HG02623 (cell line): ENCODE measurements around the gene TCEA2.

Experiments
- ATAC-seq: cut with Tn5 transposase; IDR thresholded peaks from one replicate; pipeline ENCODE4 v1.9.1; 2021; ENCODE audit warnings: moderate library complexity; ENCODE audit not compliant: unreplicated experiment

Gene TCEA2

GRCh38 chr20:64048402-64049044 lies 14.5 kb upstream of the TCEA2 start:
- ATAC-seq, result no peak

DNA sequence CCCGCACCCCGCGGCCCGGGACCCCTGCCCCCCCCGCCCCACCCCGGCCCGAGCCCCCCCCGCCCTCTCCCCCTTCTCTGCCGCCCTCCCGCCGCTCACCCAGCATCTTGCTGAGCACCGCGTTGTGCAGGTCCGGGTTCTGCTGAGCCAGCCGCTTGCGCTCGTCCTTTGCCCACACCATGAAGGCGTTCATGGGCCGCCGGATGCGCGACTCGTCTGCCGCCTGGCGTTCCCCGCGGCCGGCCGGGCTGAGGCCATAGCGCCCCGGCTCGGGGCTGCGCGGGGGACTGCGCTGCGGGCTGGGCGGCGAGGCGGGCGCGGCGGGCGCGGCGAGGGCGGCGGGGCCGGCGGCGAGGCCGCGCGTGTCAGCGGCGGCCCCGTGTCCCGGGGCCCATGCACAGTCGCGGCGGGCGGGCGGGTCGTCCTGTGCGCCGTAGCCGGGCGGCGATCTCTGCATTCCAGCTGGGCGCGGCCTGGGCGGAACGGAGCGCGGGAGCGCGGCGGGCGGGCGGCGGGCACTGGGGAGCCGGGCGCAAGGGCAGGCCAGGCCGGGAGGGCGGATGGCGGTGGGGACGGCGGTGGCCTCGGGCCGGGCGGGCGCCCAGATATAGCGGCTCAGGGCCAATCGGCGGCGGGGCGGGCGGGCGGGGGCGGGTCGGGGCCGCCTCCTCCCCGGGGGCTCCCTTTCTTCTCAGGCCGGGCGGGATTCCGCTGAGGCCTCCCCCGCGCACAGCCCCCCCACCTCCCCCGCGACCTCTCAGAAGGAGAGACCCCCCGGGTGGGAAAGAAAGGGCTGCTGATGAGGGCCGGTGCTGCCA lies 13.7 kb upstream of the TCEA2 start, which contains the start of gene SOX18:
SOX18 (minus strand) TSS at position 580 of the 818 bp plus-strand sequence; CDS start at position 457, 123 bp downstream.
- ATAC-seq, result no peak

DNA sequence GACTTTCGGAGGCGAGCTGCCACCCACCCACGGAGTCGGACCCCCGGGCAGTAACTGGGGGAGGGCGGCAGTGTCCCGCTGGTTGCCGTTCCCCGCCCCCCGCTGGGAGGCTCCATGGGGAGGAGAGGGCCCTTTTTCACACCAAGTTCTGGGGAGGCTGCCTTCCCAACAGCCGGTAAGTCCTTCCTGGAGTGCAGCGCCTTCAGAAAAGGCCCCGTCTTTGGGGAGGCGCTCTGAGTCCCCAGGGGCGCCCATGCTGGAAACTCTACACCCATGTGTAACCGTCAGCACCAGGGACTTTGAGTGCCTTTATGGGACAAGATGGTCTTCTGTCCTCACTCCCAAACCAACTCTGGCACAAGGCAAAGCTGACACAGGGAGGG lies 13.1 kb upstream of the TCEA2 start:
- ATAC-seq, result no peak

GRCh38 chr20:64050261-64051032 lies 12.6 kb upstream of the TCEA2 start:
- no peak for ATAC-seq

DNA sequence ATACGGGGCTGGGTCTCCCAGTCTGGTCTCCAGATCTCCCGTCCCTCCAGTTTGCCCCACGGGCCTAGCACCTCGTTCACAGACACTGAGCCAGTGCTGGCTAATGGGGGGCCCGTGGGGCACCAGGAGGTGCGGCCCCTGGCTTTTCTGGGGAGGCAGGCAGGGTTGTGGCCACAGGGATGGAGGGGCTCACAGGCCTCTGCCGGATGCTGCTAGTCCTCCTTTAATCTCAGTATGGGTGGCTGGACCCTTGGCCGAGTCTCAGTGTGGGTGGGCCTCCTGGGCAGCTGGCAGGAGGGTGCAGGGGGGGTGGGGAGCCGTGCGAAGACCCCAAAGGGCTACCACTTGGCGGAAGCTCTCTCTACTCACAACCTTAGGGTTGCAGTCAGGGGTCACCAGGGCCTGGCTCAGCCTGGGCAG lies 12.0 kb upstream of the TCEA2 start:
- ATAC-seq, result no peak

DNA sequence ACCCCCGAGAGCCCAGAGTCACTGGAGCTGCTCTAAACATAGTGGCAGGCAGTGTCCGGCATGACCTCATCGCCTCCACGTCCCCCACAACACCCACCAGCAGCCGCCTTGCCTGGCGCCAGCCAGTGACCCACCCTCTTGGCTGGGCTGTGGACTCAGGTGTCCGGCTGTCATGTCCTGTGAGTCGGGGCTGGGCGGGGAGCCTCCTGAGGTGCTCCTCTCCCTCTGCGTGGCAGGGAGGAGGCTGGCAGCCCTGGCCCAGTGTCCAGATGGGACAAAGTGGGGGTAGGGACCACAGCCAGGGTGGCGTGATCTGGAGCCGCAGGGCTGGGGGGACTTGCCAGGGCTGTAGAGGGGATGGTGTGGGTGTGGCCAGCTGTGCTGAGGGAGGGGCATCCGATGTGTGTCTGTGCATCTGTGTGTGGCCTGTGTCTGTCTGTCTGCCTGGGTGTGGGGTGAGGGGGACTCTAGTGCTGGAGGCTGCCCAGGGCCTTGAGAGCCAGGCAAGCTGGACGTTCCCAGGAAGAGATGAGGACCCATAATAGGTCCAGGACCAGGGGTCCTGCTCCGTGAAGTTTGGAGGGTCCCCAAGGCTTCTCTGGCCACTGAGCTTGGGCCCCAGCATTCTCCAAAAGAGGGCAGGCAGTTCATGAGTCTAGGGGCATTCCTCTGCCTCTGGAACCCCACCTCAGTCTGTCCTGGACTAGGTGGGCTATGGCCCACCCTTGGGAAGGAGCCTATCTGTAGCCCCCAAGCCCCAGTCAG lies 11.3 kb upstream of the TCEA2 start:
- ATAC-seq, result no peak

GRCh38 chr20:64052326-64052722 lies 10.7 kb upstream of the TCEA2 start:
- no peak for ATAC-seq

GRCh38 chr20:64052987-64053840 lies 9.8 kb upstream of the TCEA2 start:
- ATAC-seq, result no peak

DNA sequence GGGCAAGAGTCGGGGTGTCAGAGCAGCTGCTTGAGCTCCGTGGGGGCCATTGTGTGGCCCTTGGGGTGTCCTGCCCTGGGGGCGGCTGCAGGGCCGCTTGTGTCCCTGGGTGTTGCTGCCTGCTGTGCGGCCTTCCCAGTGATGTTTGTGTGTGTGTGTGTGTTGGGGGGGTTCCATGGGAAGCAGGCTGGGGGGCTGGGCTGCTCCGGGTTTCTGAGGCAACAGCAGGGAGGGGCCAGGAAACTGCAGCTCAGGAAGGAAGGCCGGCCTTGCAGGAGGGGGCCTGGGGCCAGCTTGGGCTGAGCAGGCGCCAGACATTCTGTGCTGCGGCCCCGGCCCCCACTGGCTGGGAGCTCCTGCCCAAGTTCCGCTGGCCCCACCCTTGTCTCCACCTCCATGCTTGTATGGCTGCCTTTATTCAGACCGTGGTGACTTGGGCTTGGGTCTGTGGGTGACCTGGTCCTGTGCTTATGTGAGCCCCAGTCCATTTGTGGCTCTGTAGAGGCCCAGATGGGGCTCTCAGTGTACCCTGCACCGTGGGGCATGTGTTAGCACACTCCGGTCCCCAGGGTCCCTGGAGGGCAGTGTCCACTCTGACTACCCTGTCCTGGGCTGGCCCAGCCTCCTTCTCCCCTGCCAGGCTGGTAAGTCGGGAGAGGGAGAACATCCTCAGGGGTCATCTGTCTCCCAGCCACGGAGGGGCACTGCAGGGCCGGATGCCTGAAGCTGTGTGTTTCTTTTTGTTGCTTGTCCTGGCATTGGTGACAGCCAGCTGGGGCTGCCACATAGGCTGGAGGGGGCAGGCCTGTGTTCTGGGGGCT lies 8.9 kb upstream of the TCEA2 start:
- ATAC-seq, result no peak

DNA sequence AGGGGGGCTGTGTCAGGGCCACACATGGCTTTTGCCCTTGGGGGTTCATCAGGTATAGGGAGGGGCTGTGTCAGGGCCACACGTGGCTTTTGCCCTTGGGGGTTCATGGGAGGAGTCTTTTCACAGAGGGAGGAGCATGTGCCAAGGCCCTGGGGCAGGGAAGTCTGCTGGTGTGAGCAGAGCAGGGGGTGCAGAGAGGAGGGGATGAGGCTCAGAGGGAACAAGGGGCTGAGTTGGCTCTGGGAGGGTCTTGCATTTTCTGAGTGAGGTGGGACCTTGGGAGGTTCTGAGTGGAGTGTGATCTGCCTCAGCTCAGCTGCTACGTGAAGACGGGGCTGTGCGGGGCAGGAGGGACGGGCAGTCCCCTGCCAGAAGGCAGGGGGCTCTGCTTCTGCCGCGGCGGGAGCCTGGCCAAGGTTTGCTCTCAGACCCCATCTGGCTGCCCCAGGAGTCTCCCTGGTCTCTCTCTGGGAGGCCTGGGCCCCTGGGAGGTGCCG lies 7.6 kb upstream of the TCEA2 start:
- ATAC-seq, result no peak

DNA sequence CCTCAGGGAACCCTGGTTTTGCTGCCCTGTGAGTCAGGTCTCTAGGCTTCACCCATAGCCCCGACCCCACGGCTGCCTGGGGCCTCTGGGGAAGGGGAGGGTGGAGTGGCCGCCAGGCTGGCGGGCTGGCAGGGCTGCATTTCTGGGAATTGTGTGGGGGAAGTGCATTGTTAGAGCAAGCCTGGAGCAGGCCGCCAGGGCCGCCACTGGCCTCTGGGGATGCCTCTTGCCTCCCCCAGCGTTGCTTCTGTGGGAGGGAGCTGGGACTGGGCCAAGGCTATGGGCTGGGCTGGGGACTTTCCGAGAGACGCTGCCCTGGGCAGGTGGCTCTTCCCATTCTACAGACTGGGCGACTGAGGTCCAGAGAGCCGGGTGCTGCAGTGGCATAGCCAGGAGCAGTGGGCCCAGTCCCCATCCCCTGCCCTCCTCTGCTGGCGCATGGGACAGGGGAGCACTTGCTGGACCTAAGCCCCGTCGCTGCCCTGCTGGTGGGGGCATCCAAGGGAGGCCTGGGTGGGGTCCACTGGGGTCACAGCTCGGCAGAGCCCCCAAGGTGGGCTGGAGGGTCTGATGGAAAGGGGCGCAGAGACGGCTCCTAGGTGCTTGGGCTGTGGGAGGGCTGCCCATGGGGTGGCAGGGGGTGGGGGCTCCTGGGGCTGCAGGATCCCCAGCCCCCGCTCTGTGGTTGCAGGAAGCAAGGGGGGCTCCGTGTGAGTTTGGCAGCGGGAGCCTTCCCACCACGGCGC lies 6.9 kb upstream of the TCEA2 start:
- no peak for ATAC-seq

GRCh38 chr20:64056639-64056888 lies 6.4 kb upstream of the TCEA2 start:
- no peak for ATAC-seq

DNA sequence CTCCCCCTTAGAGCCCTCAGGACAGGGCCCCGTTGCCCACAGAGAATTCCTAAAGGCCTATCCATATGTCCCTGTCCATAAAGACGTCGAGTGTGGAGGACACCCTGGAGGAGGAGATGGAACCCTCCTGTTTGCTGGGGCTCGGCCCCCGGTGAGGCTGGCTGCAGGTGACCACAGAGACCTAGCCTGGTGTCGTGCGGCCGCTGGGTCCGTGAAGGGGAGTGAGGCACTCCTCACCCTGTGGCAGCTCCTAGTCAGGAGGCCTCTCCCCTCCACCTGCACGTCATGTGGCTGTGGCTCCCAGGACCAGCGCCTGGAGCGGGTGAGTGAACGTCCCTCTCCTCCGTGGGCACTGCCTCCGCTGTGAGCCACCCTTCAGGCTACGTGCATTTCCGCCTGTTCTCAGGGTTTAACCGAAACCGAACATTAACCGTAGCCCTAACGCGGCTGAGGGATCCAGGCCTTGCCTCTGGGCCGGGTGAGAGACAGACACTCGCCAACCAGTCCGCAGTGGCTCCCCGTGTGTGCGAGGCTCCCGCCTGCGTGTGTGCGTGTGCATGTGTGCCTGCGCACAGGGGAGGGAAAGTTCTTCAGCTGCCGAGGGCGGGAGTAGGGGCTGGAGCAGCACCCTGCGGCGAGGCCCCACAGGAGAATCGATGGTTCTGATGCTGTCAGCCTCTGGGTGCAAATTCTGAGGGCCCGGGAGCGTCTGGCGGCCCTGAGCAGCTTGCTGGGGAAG lies 5.9 kb upstream of the TCEA2 start:
- ATAC-seq, result no peak

DNA sequence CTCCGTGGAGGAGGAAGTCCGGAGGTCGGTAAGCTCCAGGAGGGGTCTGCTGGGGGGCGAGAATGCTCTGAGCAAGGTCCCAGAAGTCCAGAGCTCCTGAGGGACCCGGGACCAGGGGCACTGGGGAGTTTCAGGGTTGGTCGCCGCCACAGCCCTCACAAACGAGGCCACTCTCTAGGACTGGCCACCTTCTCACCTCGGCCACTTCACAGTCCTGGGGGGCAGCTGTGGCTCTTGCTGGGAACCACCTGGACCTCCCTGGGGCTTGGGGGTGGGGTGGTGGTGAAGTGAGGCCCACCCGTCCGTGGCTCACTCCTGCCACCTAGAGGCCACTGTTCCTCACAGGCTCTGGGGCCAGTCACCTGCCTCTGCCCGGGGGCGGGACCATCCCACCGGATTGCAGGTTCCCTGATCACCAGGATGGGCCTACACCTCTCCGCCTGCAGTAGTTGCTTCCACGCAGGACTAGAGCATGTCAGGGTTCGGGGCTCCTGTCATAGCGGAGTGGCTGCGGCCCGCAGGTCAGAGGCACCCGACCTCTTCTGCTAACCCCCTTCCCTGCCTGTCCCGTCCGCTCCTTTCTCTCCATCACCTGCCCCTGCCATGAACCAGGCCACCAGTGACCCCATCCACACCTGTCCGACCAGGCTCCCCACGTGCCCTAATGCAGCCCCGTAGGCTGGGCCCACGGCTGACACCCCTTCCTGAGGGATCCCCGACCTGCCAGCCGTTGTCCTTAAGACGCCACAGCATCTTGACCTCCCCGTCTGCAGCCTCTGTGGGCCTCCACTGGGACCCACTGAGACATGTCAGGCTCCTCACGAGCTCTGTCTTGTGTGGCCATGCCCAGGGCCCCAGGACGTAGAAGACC lies 5.1 kb upstream of the TCEA2 start:
- ATAC-seq, result no peak

DNA sequence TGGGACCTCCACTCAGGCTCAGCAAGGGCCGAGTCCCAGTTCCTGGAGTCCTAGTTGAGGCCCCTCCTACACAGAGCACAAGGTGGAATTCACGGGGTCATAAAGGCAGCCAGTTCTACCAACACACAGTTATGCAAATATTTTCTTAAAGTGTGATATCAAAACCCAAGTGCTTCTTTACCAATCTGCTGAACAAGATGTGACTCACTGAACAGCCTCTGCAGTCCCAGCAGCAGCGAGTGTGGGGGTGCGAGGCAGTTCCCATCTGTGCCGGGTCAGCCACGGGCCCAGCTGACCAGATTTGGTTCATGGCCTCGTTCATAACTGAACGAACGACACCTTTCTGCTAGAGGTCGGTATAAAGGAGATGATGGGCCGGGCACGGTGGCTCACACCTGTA lies 4.5 kb upstream of the TCEA2 start:
- ATAC-seq, result no peak

DNA sequence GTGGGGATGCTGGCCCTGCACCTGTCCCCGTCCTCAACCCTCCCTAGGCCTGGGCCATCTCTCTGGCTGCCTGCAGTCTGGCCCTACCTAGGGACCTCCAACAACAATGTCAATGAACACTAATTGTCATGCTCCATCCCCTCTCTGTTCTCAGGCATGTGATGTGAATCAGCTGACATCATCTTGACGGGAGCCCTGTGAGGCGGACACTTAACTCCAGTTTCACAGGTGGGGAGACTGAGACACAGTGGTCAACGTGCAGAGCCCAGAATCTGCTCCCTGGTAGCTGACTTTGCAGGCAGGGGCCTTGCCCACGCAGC lies 762 bp upstream of the TCEA2 start:
- ATAC-seq, result no peak
